Astrocyte (in vitro differentiated cells and primary cell): Measurements from ENCODE around the gene C1orf141.

Experiments
- EZH2 ChIP-seq: IDR thresholded peaks from 2 replicates; pipeline ENCODE4 v1.6.1; 2012; ENCODE audit warnings: mild to moderate bottlenecking, low read length, inconsistent platforms; ENCODE audit not compliant: insufficient read depth
- TF ChIP-seq, protein P1 (sequence below): IDR thresholded peaks from 2 replicates; pipeline ENCODE4 v1.5.1; 2011; ENCODE audit warnings: low read depth, mild to moderate bottlenecking, inconsistent platforms, low read length, moderate library complexity; ENCODE audit not compliant: insufficient read depth

- TF ChIP-seq, protein P1, sequence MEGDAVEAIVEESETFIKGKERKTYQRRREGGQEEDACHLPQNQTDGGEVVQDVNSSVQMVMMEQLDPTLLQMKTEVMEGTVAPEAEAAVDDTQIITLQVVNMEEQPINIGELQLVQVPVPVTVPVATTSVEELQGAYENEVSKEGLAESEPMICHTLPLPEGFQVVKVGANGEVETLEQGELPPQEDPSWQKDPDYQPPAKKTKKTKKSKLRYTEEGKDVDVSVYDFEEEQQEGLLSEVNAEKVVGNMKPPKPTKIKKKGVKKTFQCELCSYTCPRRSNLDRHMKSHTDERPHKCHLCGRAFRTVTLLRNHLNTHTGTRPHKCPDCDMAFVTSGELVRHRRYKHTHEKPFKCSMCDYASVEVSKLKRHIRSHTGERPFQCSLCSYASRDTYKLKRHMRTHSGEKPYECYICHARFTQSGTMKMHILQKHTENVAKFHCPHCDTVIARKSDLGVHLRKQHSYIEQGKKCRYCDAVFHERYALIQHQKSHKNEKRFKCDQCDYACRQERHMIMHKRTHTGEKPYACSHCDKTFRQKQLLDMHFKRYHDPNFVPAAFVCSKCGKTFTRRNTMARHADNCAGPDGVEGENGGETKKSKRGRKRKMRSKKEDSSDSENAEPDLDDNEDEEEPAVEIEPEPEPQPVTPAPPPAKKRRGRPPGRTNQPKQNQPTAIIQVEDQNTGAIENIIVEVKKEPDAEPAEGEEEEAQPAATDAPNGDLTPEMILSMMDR: no peak
- TF ChIP-seq EZH2: no peak
Measured at GRCh38 chr1:67044631-67045270, 90.0 kb downstream of the C1orf141 start.
